Fibroblast of lung (primary cell): Measurements from ENCODE around the gene ATG101.

Source experiments
- EZH2 ChIP-seq: IDR thresholded peaks from 2 replicates; pipeline ENCODE4 v1.5.1; 2012; ENCODE audit warnings: low read length, control low read depth, mild to moderate bottlenecking; ENCODE audit errors: missing control alignments
- TF ChIP-seq, protein P1 (sequence below), 2 donors: IDR thresholded peaks in 1 of 2; conservative IDR thresholded peaks in 1 of 2; 1 replicate in 1 of 2; 2 replicates in 1 of 2; pipeline ENCODE4 v1.5.1; 2011 to 2012; ENCODE audit warnings: low read length in 2 of 2, control low read depth in 1 of 2, inconsistent platforms in 1 of 2, low read depth in 1 of 2, mild to moderate bottlenecking in 1 of 2

DNA sequence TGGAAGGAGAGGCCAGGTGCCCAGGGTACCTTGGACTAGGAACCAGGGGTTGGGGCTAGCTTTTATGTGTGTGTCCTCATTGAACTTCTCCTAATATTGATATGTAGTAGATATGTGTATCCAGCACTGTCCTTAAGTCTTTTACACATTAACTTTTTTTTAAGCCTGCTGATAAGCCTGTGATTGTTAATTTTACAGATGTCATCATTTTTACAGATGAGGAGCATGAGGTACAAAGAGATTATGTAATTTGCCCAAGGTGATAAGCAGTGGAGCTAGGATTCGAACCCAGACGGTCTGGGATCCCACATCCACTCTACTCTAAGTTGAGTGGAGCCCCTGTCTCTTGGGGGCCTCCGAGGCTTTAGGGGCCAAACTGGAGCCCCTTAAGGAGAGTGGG, 28.7 kb upstream of the ATG101 start:
- TF ChIP-seq, protein P1, sequence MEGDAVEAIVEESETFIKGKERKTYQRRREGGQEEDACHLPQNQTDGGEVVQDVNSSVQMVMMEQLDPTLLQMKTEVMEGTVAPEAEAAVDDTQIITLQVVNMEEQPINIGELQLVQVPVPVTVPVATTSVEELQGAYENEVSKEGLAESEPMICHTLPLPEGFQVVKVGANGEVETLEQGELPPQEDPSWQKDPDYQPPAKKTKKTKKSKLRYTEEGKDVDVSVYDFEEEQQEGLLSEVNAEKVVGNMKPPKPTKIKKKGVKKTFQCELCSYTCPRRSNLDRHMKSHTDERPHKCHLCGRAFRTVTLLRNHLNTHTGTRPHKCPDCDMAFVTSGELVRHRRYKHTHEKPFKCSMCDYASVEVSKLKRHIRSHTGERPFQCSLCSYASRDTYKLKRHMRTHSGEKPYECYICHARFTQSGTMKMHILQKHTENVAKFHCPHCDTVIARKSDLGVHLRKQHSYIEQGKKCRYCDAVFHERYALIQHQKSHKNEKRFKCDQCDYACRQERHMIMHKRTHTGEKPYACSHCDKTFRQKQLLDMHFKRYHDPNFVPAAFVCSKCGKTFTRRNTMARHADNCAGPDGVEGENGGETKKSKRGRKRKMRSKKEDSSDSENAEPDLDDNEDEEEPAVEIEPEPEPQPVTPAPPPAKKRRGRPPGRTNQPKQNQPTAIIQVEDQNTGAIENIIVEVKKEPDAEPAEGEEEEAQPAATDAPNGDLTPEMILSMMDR (conservative IDR thresholded peaks at IDR 0.05 in 1 of 2, IDR thresholded peaks at IDR 0.05 in 1 of 2; ENCODE audit: low read depth in 1 of 2, low read length in 2 of 2): no peak
- no peak for TF ChIP-seq EZH2
